Measurements from ENCODE around the gene DNAJA2.

The DNAJA2 gene

DNA sequence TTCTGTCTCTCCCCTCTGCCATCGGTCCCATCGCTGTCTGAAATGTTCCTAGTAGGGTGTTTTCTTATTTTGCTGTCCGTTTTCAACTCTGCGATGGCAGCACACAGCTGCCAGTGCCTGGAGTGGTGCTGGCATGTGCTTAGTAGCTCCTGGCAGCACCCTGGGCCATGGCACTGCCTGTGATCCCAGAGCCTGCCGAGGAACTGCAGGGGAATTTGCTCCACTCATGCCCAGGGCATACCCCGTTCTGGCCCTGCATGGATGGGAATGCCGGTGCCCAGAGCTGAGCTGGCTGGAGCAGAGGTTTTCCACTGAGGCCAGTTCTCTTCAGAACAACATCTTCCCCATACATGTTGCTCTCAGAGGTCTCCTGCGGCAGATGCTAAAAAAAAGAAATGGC lies 46.2 kb downstream of the DNAJA2 start:
- no peak overlapping the region for H3K4me3 ChIP-seq (ENCODE audit: low read length)
- H3K4me1 ChIP-seq (ENCODE audit: control insufficient read depth, low read length): peaks cover 15% of the 10 kb centered on the region
- no peaks in the 10 kb centered on the region for H3K9me2 ChIP-seq (replicated peaks; ENCODE audit: control insufficient read depth, low read length)
- peaks cover 58% of the 10 kb centered on the region for H3K36me3 ChIP-seq (ENCODE audit: control insufficient read depth, low read length)
- H3K27me3 ChIP-seq (ENCODE audit: control insufficient read depth, low read length): no peaks in the 10 kb centered on the region
- TF ChIP-seq, protein P1, sequence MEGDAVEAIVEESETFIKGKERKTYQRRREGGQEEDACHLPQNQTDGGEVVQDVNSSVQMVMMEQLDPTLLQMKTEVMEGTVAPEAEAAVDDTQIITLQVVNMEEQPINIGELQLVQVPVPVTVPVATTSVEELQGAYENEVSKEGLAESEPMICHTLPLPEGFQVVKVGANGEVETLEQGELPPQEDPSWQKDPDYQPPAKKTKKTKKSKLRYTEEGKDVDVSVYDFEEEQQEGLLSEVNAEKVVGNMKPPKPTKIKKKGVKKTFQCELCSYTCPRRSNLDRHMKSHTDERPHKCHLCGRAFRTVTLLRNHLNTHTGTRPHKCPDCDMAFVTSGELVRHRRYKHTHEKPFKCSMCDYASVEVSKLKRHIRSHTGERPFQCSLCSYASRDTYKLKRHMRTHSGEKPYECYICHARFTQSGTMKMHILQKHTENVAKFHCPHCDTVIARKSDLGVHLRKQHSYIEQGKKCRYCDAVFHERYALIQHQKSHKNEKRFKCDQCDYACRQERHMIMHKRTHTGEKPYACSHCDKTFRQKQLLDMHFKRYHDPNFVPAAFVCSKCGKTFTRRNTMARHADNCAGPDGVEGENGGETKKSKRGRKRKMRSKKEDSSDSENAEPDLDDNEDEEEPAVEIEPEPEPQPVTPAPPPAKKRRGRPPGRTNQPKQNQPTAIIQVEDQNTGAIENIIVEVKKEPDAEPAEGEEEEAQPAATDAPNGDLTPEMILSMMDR (IDR thresholded peaks at IDR 0.05; ENCODE audit: low read depth, low read length, poor library complexity, severe bottlenecking): no peak
- TF ChIP-seq EZH2phosphoT487 (IDR thresholded peaks at IDR 0.05; ENCODE audit: borderline replicate concordance, low read length): no peak
- no peaks in the 10 kb centered on the region for H3K9me3 ChIP-seq (ENCODE audit: control insufficient read depth, insufficient read depth, low read length)
- H4K20me1 ChIP-seq (ENCODE audit: control insufficient read depth, insufficient read depth, low read depth, low read length): no peaks in the 10 kb centered on the region
- H3K27ac ChIP-seq (ENCODE audit: low read depth, low read length): no peak overlapping the region
- no peak overlapping the region for H3K4me2 ChIP-seq (ENCODE audit: low read length)
- H3F3A ChIP-seq (ENCODE audit: control insufficient read depth, insufficient read depth): 0 out of 2 replicates have a peak, but pooled peaks cover 11% of the 10 kb centered on the region
- no peaks in the 10 kb centered on the region for H3K79me2 ChIP-seq (ENCODE audit: control insufficient read depth, low read length)

DNA sequence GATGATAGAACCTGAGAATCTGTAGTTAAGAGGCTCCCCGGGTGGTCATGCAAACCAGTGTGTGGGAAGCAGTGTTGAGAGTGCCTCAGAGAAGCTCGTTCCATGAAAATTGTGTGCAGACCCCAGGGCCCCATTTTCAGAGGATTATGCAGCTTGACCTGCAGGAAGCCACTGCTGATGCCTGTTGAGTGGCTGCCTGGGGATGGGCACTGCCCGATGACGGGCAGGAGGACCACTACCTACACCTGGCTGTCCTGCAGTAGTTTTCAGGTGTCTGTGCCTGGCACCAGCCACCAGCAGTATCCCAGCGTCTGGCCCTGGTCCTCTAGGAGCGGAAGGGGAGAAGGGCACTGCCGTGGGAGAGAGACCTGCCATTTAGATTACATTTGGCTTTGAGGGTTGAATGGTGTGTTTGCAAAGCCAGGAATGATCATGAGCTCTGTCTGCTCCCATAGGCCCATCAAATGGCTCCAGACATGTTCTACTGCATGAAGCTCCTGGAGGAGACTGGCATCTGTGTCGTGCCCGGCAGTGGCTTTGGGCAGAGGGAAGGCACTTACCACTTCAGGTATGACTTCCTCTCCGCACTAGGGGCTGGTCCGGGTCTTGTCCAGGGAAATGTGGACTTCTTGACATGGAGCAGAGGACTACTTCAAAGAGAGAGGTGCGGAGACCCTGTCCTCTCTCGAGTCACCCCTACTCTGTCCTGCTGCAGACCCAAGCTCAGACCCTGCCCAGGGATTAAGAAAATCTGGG lies 46.8 kb downstream of the DNAJA2 start:
- H3K9me3 ChIP-seq (ENCODE audit: control insufficient read depth, insufficient read depth, low read length): no peaks in the 10 kb centered on the region
- no peaks in the 10 kb centered on the region for H4K20me1 ChIP-seq (ENCODE audit: control insufficient read depth, insufficient read depth, low read depth, low read length)
- no peak overlapping the region for H3K4me3 ChIP-seq (ENCODE audit: low read length)
- H3K9me2 ChIP-seq (replicated peaks; ENCODE audit: control insufficient read depth, low read length): no peaks in the 10 kb centered on the region
- no peaks in the 10 kb centered on the region for H3K79me2 ChIP-seq (ENCODE audit: control insufficient read depth, low read length)
- no peak for TF ChIP-seq EZH2phosphoT487 (IDR thresholded peaks at IDR 0.05; ENCODE audit: borderline replicate concordance, low read length)
- TF ChIP-seq, protein P1 (IDR thresholded peaks at IDR 0.05; ENCODE audit: low read depth, low read length, poor library complexity, severe bottlenecking): no peak
- no peaks in the 10 kb centered on the region for H3K27me3 ChIP-seq (ENCODE audit: control insufficient read depth, low read length)
- peaks cover 10% of the 10 kb centered on the region for H3K4me1 ChIP-seq (ENCODE audit: control insufficient read depth, low read length)
- peaks cover 64% of the 10 kb centered on the region for H3K36me3 ChIP-seq (ENCODE audit: control insufficient read depth, low read length)
- no peak overlapping the region for H3K4me2 ChIP-seq (ENCODE audit: low read length)
- 0 out of 2 replicates have a peak, but pooled peaks cover 11% of the 10 kb centered on the region for H3F3A ChIP-seq (ENCODE audit: control insufficient read depth, insufficient read depth)
- no peak overlapping the region for H3K27ac ChIP-seq (ENCODE audit: low read depth, low read length)

DNA sequence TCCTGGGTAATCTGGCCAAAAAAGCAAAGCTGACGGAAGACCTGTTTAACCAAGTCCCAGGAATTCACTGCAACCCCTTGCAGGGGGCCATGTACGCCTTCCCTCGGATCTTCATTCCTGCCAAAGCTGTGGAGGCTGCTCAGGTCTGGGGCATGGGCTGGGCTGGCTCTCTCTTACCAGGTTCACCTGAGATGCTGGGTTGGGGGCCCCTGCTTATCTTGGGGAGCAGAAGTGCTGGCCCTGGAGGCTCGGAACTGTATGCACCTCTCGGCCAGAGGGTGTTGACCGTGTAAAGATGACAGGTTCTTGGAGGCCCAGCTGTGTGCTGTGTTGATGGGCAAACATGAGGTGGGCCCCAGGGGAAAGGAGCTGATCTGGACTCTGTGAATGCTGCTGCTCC lies 49.1 kb downstream of the DNAJA2 start:
- no peak overlapping the region for H3K4me3 ChIP-seq (ENCODE audit: low read length)
- peaks cover 9% of the 10 kb centered on the region; the same call in 1 of the 2 replicates for H3K79me2 ChIP-seq (ENCODE audit: control insufficient read depth, low read length)
- H3K4me2 ChIP-seq (ENCODE audit: low read length): no peak overlapping the region
- no peak overlapping the region for H3K27ac ChIP-seq (ENCODE audit: low read depth, low read length)
- TF ChIP-seq, protein P1 (IDR thresholded peaks at IDR 0.05; ENCODE audit: low read depth, low read length, poor library complexity, severe bottlenecking): no peak
- TF ChIP-seq EZH2phosphoT487 (IDR thresholded peaks at IDR 0.05; ENCODE audit: borderline replicate concordance, low read length): no peak
- no peaks in the 10 kb centered on the region for H3K9me3 ChIP-seq (ENCODE audit: control insufficient read depth, insufficient read depth, low read length)
- H3F3A ChIP-seq (ENCODE audit: control insufficient read depth, insufficient read depth): no peaks in the 10 kb centered on the region
- no peaks in the 10 kb centered on the region for H4K20me1 ChIP-seq (ENCODE audit: control insufficient read depth, insufficient read depth, low read depth, low read length)
- H3K9me2 ChIP-seq (replicated peaks; ENCODE audit: control insufficient read depth, low read length): no peaks in the 10 kb centered on the region
- H3K4me1 ChIP-seq (ENCODE audit: control insufficient read depth, low read length): peaks cover 17% of the 10 kb centered on the region
- H3K36me3 ChIP-seq (ENCODE audit: control insufficient read depth, low read length): peaks cover 58% of the 10 kb centered on the region
- H3K27me3 ChIP-seq (ENCODE audit: control insufficient read depth, low read length): no peaks in the 10 kb centered on the region

Measured in DOHH2 (cell line).